Ishikawa (cell line): ENCODE measurements around the gene CNTNAP5.

Source experiments
- CEBPB ChIP-seq: IDR thresholded peaks from 2 replicates; pipeline ENCODE4 v1.6.1; 2012
- CREB1 ChIP-seq: IDR thresholded peaks from 2 replicates; pipeline ENCODE4 v1.6.1; 2012; ENCODE audit warnings: low read depth
- EP300 ChIP-seq: IDR thresholded peaks from 2 replicates; pipeline ENCODE4 v1.6.1; 2012; ENCODE audit warnings: borderline replicate concordance
- TAF1 ChIP-seq: IDR thresholded peaks from 2 replicates; pipeline ENCODE4 v1.6.1; 2012; ENCODE audit warnings: low read depth, mild to moderate bottlenecking
- ZBTB7A ChIP-seq: IDR thresholded peaks from 2 replicates; pipeline ENCODE4 v1.6.1; 2012; ENCODE audit warnings: low read depth
- TF ChIP-seq, protein P1 (sequence below): IDR thresholded peaks from 2 replicates; pipeline ENCODE4 v1.6.1; 2012; ENCODE audit warnings: low read depth, mild to moderate bottlenecking
- TF ChIP-seq, protein P2 (sequence below): IDR thresholded peaks from 2 replicates; pipeline ENCODE4 v1.6.1; 2012

DNA sequence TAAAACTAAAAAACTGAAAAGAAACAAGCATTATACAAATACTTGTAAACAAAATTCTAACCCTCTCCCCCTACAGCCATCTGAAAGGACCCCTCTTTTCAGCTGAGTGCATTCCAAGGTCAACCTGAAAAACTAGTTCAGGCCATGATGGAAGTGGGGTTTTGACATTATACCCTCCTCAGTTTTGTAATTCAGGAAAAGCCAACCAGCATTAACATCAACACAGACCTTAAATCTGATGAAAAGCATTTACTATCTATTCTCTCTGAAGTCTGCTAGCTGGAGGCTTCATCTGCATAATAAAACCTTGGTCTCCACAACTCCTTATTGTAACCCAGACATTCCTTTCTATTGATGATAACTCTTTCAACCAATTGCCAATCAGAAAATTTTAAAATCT is 302.2 kb downstream of the CNTNAP5 start:
- TF ChIP-seq EP300 (no peak), CREB1 (no peak), TAF1 (no peak), CEBPB (no peak), ZBTB7A (no peak)
- TF ChIP-seq, protein P1, sequence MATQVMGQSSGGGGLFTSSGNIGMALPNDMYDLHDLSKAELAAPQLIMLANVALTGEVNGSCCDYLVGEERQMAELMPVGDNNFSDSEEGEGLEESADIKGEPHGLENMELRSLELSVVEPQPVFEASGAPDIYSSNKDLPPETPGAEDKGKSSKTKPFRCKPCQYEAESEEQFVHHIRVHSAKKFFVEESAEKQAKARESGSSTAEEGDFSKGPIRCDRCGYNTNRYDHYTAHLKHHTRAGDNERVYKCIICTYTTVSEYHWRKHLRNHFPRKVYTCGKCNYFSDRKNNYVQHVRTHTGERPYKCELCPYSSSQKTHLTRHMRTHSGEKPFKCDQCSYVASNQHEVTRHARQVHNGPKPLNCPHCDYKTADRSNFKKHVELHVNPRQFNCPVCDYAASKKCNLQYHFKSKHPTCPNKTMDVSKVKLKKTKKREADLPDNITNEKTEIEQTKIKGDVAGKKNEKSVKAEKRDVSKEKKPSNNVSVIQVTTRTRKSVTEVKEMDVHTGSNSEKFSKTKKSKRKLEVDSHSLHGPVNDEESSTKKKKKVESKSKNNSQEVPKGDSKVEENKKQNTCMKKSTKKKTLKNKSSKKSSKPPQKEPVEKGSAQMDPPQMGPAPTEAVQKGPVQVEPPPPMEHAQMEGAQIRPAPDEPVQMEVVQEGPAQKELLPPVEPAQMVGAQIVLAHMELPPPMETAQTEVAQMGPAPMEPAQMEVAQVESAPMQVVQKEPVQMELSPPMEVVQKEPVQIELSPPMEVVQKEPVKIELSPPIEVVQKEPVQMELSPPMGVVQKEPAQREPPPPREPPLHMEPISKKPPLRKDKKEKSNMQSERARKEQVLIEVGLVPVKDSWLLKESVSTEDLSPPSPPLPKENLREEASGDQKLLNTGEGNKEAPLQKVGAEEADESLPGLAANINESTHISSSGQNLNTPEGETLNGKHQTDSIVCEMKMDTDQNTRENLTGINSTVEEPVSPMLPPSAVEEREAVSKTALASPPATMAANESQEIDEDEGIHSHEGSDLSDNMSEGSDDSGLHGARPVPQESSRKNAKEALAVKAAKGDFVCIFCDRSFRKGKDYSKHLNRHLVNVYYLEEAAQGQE: no peak
- TF ChIP-seq, protein P2, sequence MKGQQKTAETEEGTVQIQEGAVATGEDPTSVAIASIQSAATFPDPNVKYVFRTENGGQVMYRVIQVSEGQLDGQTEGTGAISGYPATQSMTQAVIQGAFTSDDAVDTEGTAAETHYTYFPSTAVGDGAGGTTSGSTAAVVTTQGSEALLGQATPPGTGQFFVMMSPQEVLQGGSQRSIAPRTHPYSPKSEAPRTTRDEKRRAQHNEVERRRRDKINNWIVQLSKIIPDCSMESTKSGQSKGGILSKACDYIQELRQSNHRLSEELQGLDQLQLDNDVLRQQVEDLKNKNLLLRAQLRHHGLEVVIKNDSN: no peak
